NB4 (cell line): ENCODE data around the gene TMEM132C.

Experiments used
- DNase-seq: peaks from one replicate; pipeline ENCODE4 v3.0.0; 2010; ENCODE audit warnings: low read depth
- H3K4me3 ChIP-seq: one replicate; pipeline ENCODE4 v1.5.1; 2011; ENCODE audit warnings: mild to moderate bottlenecking, low read depth, low read length, moderate library complexity
- MYC ChIP-seq: IDR thresholded peaks from 2 replicates; pipeline ENCODE4 v1.6.1; 2011; ENCODE audit warnings: low read depth, low read length
- POLR2A ChIP-seq: IDR thresholded peaks from 2 replicates; pipeline ENCODE4 v1.6.1; 2011; ENCODE audit warnings: mild to moderate bottlenecking; ENCODE audit not compliant: insufficient read length; ENCODE audit errors: extremely low read depth
- TF ChIP-seq, protein P1 (sequence below): IDR thresholded peaks from one replicate; pipeline ENCODE4 v1.5.1; 2012; ENCODE audit warnings: low read depth, low read length
- TF ChIP-seq, protein P2 (sequence below): IDR thresholded peaks from 2 replicates; pipeline ENCODE4 v1.6.1; 2011; ENCODE audit warnings: low read depth, low read length

TMEM132C gene

DNA sequence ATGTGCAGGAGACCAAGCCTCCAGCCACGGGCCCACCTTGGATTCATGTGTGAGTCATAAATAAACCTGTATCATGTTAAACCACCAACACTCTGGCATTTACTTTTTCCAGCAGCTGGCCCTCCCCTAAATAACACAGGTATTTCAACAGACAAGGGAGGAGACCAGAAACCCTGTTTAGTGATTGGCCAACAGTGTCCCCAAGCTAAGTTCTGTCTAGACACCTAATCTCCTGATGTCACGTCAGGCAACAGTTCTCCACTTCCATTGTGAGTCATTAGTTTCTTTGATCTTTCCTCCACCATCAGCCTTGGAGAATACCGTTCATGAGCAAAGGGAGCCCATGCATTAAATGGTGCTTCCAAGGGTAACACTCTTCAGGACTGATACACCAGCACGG is 196.9 kb downstream of the TMEM132C start:
- DNase-seq, result no peak
- H3K4me3 ChIP-seq, result no peak overlapping the region
- TF ChIP-seq MYC (no peak), POLR2A (no peak)
- TF ChIP-seq, protein P1, sequence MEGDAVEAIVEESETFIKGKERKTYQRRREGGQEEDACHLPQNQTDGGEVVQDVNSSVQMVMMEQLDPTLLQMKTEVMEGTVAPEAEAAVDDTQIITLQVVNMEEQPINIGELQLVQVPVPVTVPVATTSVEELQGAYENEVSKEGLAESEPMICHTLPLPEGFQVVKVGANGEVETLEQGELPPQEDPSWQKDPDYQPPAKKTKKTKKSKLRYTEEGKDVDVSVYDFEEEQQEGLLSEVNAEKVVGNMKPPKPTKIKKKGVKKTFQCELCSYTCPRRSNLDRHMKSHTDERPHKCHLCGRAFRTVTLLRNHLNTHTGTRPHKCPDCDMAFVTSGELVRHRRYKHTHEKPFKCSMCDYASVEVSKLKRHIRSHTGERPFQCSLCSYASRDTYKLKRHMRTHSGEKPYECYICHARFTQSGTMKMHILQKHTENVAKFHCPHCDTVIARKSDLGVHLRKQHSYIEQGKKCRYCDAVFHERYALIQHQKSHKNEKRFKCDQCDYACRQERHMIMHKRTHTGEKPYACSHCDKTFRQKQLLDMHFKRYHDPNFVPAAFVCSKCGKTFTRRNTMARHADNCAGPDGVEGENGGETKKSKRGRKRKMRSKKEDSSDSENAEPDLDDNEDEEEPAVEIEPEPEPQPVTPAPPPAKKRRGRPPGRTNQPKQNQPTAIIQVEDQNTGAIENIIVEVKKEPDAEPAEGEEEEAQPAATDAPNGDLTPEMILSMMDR, result no peak
- TF ChIP-seq, protein P2, sequence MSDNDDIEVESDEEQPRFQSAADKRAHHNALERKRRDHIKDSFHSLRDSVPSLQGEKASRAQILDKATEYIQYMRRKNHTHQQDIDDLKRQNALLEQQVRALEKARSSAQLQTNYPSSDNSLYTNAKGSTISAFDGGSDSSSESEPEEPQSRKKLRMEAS, result no peak

DNA sequence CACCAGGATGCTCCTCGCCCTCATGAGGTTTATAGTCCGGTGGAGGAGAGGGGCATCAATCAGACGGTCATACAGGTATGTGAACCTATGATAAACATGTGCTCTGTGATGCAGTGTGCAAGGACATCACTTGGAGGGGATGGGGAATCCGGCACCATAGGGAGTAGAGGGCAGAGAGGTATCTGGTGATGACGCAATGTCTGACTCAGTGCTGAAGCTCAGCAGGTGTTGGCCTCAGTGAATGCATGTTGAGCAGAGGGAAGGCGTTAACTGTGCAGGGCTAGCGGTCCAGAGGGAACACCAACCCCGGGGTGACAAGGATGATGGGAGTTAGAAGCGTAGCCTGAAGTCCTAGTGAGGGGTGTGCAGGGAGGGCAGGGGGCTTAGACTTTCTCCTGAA is 200.9 kb downstream of the TMEM132C start:
- no peak overlapping the region for H3K4me3 ChIP-seq
- no peak for DNase-seq
- TF ChIP-seq, protein P1, result no peak
- TF ChIP-seq, protein P2, result no peak
- TF ChIP-seq POLR2A, result no peak
- TF ChIP-seq MYC, result no peak

DNA sequence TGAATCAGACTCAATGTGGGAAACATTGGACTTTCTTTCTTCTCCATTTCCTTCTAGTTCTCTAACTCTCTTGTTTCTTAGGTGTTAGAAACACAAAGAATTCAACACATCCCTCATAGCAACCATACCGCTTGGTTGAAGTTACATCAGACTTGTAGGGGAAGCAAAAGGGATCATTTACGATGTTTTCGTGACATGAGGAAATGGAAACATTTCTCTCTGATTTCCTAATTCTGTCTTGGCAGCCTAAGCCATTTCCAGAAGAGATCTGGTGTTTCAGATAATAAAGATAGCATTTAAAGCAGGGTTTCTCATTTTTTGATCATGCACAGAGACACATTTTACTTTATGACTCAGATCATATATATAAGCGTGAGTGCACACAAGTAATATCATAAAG is 202.0 kb downstream of the TMEM132C start:
- no peak for DNase-seq
- no peak overlapping the region for H3K4me3 ChIP-seq
- TF ChIP-seq, protein P2, result no peak
- TF ChIP-seq POLR2A (no peak), MYC (no peak)
- TF ChIP-seq, protein P1, result no peak

DNA sequence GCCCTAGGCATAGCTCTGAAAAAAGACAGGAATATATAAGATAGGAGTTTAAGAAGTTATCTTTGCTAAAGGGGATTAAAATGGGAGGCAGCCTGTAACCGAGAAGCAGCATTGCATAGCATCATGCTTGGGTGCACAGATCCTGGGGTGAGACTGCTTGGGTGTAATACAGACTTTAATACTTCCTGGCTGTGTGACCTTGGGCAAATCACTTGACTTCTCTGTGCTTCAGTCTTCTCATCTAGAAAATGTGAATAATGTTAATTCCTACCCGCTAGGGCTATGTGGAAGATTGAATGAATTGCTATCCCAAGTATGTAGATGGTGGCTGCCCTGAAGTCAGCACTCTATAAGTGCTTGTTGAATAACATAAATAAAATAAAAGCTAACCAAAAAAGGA is 204.5 kb downstream of the TMEM132C start:
- no peak overlapping the region for H3K4me3 ChIP-seq
- TF ChIP-seq MYC (no peak), POLR2A (no peak)
- TF ChIP-seq, protein P1, result no peak
- TF ChIP-seq, protein P2, result no peak
- DNase-seq, result no peak

DNA sequence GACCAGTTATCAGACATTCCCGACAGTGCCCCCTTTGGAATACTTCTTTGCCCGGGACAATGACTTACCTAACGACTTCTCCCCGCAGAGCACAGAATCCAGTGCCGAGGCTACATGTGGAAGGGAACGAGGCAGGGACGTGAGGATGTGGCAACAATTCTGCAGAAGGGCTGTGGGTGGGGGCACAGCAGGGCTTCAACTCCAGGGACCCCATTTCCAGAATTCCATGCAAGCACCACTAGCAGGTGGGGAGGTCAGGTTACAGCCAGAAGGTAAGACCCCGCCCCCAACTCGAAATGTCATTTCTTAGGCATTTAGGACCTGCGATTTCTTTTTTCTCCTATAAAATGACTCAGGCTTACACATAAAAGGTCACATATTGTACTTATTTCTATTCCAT is 207.9 kb downstream of the TMEM132C start:
- no peak for DNase-seq
- no peak for TF ChIP-seq MYC
- TF ChIP-seq, protein P2, result no peak
- TF ChIP-seq POLR2A, result no peak
- TF ChIP-seq, protein P1, result no peak
- no peak overlapping the region for H3K4me3 ChIP-seq

DNA sequence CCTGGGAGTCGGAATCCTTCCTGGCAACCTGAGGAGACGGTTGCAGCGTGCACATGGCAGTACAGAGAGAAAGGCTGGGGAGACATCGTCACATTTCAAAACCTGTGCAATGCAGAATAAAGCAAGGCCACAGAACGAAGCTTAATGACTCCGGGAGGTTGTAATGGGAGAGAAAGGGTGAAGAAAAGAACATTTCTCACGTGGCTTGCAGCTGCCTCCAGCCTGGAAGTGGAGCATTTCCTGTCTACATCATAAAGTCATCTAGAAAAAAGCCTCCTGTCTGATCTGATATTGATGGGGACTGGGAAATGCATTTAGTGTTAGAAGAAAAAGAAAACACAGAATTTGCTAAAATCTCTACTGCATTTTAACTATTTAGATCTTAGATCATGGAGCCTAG is 209.3 kb downstream of the TMEM132C start:
- no peak for DNase-seq
- TF ChIP-seq POLR2A (no peak), MYC (no peak)
- TF ChIP-seq, protein P1, result no peak
- TF ChIP-seq, protein P2, result no peak
- H3K4me3 ChIP-seq, result no peak overlapping the region
